ENCODE data around the gene LONP1. TPM values are rescaled to one million over a fixed set of nuclear protein-coding genes. Genes with fewer than 3 reads are reported as not detected.

The LONP1 gene
- total RNA-seq, 1 experiment from 2014 or later, result 186 TPM

DNA sequence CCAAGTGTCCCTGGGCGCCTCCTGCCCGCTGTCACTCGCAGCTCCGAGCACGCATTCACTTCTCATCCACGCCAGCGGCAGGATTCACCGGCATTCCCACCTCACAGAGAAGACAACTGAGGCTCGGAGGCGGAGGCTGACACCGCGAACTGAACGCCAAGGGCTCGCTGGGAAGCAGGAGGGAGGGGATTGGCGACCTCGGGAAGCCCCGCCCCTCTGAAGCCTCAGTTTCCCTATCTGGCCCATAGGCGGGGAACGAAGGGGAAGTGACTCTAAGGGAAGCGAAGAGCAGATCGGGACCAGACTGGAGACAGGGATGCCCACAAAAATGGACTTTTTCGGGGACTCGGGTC, 39.9 kb downstream of the LONP1 start:
- peak; percentile 8; the same call in 1 of the 2 replicates for TF ChIP-seq IRF1 (CRISPR knock-in tag; IDR thresholded peaks at IDR 0.05)
- TF ChIP-seq ATF2 (CRISPR knock-in tag; IDR thresholded peaks at IDR 0.05; ENCODE audit: borderline replicate concordance, low read depth), result no peak
- Mint-ChIP-seq H3K36me3 (no peaks in the 10 kb centered on the region), H3K4me3 (peak overlapping the region; percentile 99), H3K27me3 (ENCODE audit: low read depth) (peaks cover 18% of the 10 kb centered on the region), H3K4me1 (peaks cover 12% of the 10 kb centered on the region), H3K9me3 (no peaks in the 10 kb centered on the region), H3K27ac (peak overlapping the region; percentile 92)
- ChIA-PET POLR2A (interaction anchor here (1.0 to 1.2 kb wide), 2 partner anchors 10 to 57 kb away, joined by 3 to 5 read pairs; partner anchors contain the start of genes SAFB and SAFB2), CTCF (interaction anchor here (0.6 to 0.9 kb wide), 2 partner anchors 99 to 124 kb away, joined by 4 read pairs; no protein-coding TSS in a partner anchor)
- DNase-seq (ENCODE audit: low spot score) (peak; percentile 44), ATAC-seq (peak; percentile 25)

DNA sequence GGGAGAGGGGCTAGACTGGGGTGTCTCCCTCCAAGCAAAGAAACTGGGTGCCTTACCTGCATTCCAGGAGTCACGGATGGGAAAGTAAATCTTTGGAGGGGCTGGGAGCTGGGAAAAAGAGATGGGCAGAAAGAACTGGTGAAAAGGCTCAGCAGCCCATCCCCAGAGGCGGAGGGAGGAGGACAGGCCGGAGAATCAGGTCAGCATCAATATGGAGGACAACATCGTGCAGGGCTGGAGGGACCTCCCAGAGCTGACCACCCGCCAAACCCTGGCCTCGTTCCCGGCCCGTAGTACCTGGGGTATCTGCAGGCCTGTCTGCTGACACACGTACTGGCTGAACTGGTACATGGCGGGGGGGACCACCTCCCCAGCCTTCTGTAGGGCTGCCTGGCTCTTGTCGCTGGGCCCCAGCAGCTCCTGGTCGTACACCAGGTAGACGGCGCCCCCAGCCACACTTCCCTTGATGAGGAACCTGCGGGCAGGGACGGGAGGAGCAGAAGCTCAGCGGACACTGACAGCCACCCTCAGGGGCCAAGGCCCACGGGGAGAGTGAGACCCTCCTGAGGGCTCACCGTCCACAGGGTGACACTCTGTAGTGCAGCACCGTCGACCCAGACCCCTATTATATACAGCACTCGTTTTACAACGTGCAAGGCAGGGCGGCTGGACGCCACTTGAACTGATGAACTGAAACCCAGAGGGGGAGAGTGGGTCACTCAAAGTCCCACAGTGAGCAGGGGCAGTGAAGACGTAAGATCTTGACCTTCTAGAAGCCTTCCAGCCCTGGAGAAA, 40.5 kb downstream of the LONP1 start:
- DNase-seq (ENCODE audit: low spot score) (no peak), ATAC-seq (no peak)
- peak overlapping the region; percentile 92; the same call in 1 of the 2 replicates for H3K27ac Mint-ChIP-seq
- peaks cover 15% of the 10 kb centered on the region for H3K4me1 Mint-ChIP-seq
- ChIA-PET CTCF (interaction anchor here (0.6 to 1.2 kb wide), 3 partner anchors 10 to 124 kb away, joined by 4 to 7 read pairs (median 4); partner anchors contain the start of gene RPL36), POLR2A (interaction anchor here (1.0 to 1.2 kb wide), 2 partner anchors 10 to 57 kb away, joined by 3 to 5 read pairs; partner anchors contain the start of genes SAFB and SAFB2)
- H3K9me3 Mint-ChIP-seq, result no peaks in the 10 kb centered on the region
- no peaks in the 10 kb centered on the region for H3K36me3 Mint-ChIP-seq
- TF ChIP-seq IRF1 (CRISPR knock-in tag; IDR thresholded peaks at IDR 0.05), result peak; percentile 36; the same call in 1 of the 2 replicates
- TF ChIP-seq ATF2 (CRISPR knock-in tag; IDR thresholded peaks at IDR 0.05; ENCODE audit: borderline replicate concordance, low read depth), result no peak
- TF ChIP-seq SP1 (CRISPR knock-in tag; conservative IDR thresholded peaks at IDR 0.05), result no peak
- TF ChIP-seq, protein P1, sequence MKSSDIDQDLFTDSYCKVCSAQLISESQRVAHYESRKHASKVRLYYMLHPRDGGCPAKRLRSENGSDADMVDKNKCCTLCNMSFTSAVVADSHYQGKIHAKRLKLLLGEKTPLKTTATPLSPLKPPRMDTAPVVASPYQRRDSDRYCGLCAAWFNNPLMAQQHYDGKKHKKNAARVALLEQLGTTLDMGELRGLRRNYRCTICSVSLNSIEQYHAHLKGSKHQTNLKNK (CRISPR knock-in tag; IDR thresholded peaks at IDR 0.05), result no peak
- peak overlapping the region; percentile 99 for H3K4me3 Mint-ChIP-seq
- peaks cover 18% of the 10 kb centered on the region for H3K27me3 Mint-ChIP-seq (ENCODE audit: low read depth)

GRCh38 chr19:5678071-5678718, 41.8 kb downstream of the LONP1 start:
- Mint-ChIP-seq H3K4me1 (peaks cover 15% of the 10 kb centered on the region), H3K27ac (no peak overlapping the region), H3K9me3 (no peaks in the 10 kb centered on the region), H3K4me3 (no peak overlapping the region), H3K27me3 (ENCODE audit: low read depth) (peaks cover 17% of the 10 kb centered on the region), H3K36me3 (no peaks in the 10 kb centered on the region)
- POLR2A ChIA-PET, result interaction anchor here (0.9 kb wide), 1 partner anchor 9 kb away, joined by 3 read pairs; no protein-coding TSS in a partner anchor
- DNase-seq (ENCODE audit: low spot score), result no peak
- CTCF ChIA-PET, result interaction anchor here (0.6 to 3.0 kb wide), 3 partner anchors 9 to 12 kb away, joined by 3 to 13 read pairs (median 7); partner anchors contain the start of gene RPL36
- no peak for TF ChIP-seq NFYB (CRISPR knock-in tag; conservative IDR thresholded peaks at IDR 0.05; ENCODE audit: low read depth)
- no peak for TF ChIP-seq NR3C1 (CRISPR knock-in tag; conservative IDR thresholded peaks at IDR 0.05; ENCODE audit: low read depth)
- TF ChIP-seq, protein P2, sequence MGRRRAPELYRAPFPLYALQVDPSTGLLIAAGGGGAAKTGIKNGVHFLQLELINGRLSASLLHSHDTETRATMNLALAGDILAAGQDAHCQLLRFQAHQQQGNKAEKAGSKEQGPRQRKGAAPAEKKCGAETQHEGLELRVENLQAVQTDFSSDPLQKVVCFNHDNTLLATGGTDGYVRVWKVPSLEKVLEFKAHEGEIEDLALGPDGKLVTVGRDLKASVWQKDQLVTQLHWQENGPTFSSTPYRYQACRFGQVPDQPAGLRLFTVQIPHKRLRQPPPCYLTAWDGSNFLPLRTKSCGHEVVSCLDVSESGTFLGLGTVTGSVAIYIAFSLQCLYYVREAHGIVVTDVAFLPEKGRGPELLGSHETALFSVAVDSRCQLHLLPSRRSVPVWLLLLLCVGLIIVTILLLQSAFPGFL (CRISPR knock-in tag; IDR thresholded peaks at IDR 0.05; ENCODE audit: borderline replicate concordance), result no peak
- TF ChIP-seq SMAD3 (CRISPR knock-in tag; IDR thresholded peaks at IDR 0.05; ENCODE audit: borderline replicate concordance), result no peak
- TF ChIP-seq E2F5 (CRISPR knock-in tag; IDR thresholded peaks at IDR 0.05), result no peak
- TF ChIP-seq ZNF281 (CRISPR knock-in tag; IDR thresholded peaks at IDR 0.05), result no peak
- no peak for ATAC-seq

Data from WTC11 (cell line).